Body of pancreas (tissue), 4 donors: ENCODE data around the gene CARD19. TPM values are rescaled to one million over a fixed set of nuclear protein-coding genes. Genes with fewer than 3 reads are reported as not detected.

ENCODE experiments used
- ATAC-seq: fragments of 150-250 bp; one replicate; pipeline ENCODE4 v1.9.1; 2016
- DNase-seq, 4 donors: peaks; one replicate each; pipeline ENCODE4 v3.0.0-alpha.2; 2019
- H3K27ac ChIP-seq, 4 donors: fragments of 200-600 bp; sonication (generic); 1 replicate in 3 of 4; 2 replicates in 1 of 4; pipeline versions ENCODE4 v1.5.1 to v1.6.1; 2016 to 2019; ENCODE audit warnings: mild to moderate bottlenecking in 1 of 4, mixed read lengths in 1 of 4, moderate library complexity in 1 of 4
- H3K27me3 ChIP-seq, 2 donors: fragments of 200-600 bp; sonication (generic); one replicate each; pipeline ENCODE4 v1.6.0; 2016; ENCODE audit warnings: mild to moderate bottlenecking in 1 of 2
- H3K36me3 ChIP-seq, 2 donors: fragments of 200-600 bp; sonication (generic); replicated peaks in 1 of 2; 2 replicates each; pipeline ENCODE4 v1.5.1; 2016; ENCODE audit warnings: low read depth in 2 of 2; ENCODE audit not compliant: insufficient read depth in 1 of 2
- H3K4me1 ChIP-seq: fragments of 200-600 bp; sonication (generic); one replicate; pipeline ENCODE4 v1.6.0; 2016
- H3K4me3 ChIP-seq, 2 donors: fragments of 200-600 bp; sonication (generic); 1 replicate in 1 of 2; 2 replicates in 1 of 2; pipeline ENCODE4 v1.5.1; 2016 to 2019
- H3K9me3 ChIP-seq, 3 donors: fragments of 200-600 bp; sonication (generic); 1 replicate in 2 of 3; 2 replicates in 1 of 3; pipeline ENCODE4 v1.5.1; 2016
- CTCF ChIP-seq, 7 experiments: fragments of 450-650 bp in 4 of 7; fragments of 200-600 bp in 3 of 7; sonication (generic) in 3 of 7; IDR thresholded peaks; one replicate each; pipeline ENCODE4 v1.5.1; 2016 to 2019; ENCODE audit warnings: antibody characterized with exemption in 7 of 7
- POLR2A ChIP-seq, 3 donors: fragments of 450-650 bp; IDR thresholded peaks; one replicate each; pipeline ENCODE4 v1.6.1; 2016; ENCODE audit warnings: antibody characterized with exemption in 3 of 3, mild to moderate bottlenecking in 2 of 3
- WGBS, 2 donors: methylation state at CpG; one replicate each; pipeline ENCODE4 v1.1.5; 2017; 5-methylcytosine and 5-hydroxymethylcytosine counted together
- intact Hi-C: fragments of 100-400 bp; cut with DNase I; formaldehyde crosslinking; loops from one replicate; pipeline ENCODE4 v1.15.1; 2023
- total RNA-seq, 2 donors: library from RNA; depleted of rRNA; stranded (reverse); fragments of >200 nt; gene quantifications; one replicate each; pipeline ENCODE4 v1.1.0, GENCODE V29; 2016

The CARD19 gene
- total RNA-seq, 2 donors from 2014 or later = 4.3 to 20.8 TPM

- H3K4me3 ChIP-seq = no peak overlapping the region
- no peaks in the 10 kb centered on the region for H3K9me3 ChIP-seq
- peaks cover 0 to 4% of the 10 kb centered on the region in 2 donors for H3K36me3 ChIP-seq
- ATAC-seq (no peak), DNase-seq (peak in 2 of 4 donors; percentile 8 to 13)
- intact Hi-C loops = no loop called here
- no peak overlapping the region for H3K27ac ChIP-seq
- no peak for TF ChIP-seq CTCF (IDR thresholded peaks at IDR 0.05)
- no peak for TF ChIP-seq POLR2A (IDR thresholded peaks at IDR 0.05)
- H3K4me1 ChIP-seq = peaks cover 36% of the 10 kb centered on the region
- 65 to 100% methylated on average over 1 to 8 of the region's 8 CpGs for WGBS, 2 donors
- H3K27me3 ChIP-seq = no peaks in the 10 kb centered on the region
These were observed 31.4 kb downstream of the CARD19 start for GRCh38 chr9:93127395-93127911.

DNA sequence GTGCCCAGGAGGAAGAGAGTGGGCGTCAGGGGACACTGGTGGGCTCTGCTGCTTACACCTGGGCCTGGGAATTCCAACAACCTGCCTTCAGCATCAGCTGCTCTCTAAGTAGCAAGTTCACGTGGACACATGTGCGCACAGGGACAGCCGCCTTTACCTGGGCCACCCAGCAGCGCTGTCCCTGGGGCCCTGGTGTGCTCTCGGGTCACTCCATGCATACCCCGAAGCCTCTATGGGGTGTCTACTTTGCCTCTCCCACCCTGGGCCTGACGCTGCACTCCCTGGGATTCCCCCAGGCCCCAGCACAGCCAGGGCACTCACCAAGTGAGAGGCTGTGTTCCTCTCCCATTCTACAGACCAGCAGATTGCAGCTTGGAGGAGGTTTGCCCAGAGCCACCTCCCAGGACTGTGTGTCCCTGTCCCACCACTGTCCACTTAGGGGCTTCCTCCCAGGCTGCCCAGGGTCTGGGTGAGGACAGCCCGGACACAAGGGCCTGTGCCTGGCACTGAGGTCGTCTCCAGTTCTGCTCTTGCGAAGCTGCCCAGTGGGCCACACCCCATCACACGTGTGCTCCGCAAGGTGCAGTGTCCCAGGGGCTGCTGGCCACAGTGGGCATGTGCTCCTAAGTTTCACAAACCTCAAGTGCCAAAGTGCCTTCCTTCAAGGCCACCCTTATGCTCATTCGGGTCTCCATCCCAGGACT, 32.1 kb downstream of the CARD19 start:
- no peaks in the 10 kb centered on the region for H3K27me3 ChIP-seq
- 75 to 86% methylated on average over 5 to 14 of the region's 14 CpGs for WGBS, 2 donors
- H3K9me3 ChIP-seq = no peaks in the 10 kb centered on the region
- intact Hi-C loops = no loop called here
- ATAC-seq = no peak
- H3K4me3 ChIP-seq = no peak overlapping the region
- no peak overlapping the region for H3K27ac ChIP-seq
- H3K36me3 ChIP-seq = peaks cover 0 to 4% of the 10 kb centered on the region in 2 donors
- TF ChIP-seq CTCF (IDR thresholded peaks at IDR 0.05) (no peak), POLR2A (IDR thresholded peaks at IDR 0.05) (no peak)
- no peak for DNase-seq
- H3K4me1 ChIP-seq = peaks cover 43% of the 10 kb centered on the region

DNA sequence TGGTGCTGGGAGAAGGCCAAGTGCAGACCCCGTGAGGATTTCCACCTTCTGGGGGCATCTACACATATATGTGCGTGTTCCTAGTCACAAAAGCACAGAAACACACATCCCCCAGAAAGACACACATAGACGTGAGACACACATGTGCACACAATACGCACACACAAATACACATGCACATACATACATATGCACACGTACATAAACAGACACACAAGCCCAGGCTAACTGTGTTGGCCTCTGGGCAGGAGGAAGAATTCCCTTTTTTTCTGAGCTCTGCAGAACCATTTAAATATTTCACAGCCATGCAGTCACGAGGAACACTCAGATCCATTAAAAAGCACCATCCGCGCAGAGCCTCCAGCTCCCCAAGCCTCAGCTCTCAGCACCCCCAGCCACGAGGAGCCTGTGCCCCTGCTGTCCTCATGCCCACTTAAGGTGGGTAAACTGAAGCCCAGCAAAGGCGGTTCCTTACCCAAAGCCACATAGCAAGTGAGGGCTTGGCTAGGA, 32.8 kb downstream of the CARD19 start:
- peaks cover 0 to 3% of the 10 kb centered on the region in 2 donors for H3K36me3 ChIP-seq
- DNase-seq (no peak), ATAC-seq (no peak)
- TF ChIP-seq POLR2A (IDR thresholded peaks at IDR 0.05) (no peak), CTCF (IDR thresholded peaks at IDR 0.05) (no peak)
- H3K4me1 ChIP-seq = peaks cover 47% of the 10 kb centered on the region
- no peaks in the 10 kb centered on the region for H3K9me3 ChIP-seq
- no peak overlapping the region for H3K27ac ChIP-seq
- intact Hi-C loops = no loop called here
- H3K4me3 ChIP-seq = no peak overlapping the region
- no peaks in the 10 kb centered on the region for H3K27me3 ChIP-seq
- 87 to 89% methylated on average over 9 to 10 of the region's 10 CpGs for WGBS, 2 donors

DNA sequence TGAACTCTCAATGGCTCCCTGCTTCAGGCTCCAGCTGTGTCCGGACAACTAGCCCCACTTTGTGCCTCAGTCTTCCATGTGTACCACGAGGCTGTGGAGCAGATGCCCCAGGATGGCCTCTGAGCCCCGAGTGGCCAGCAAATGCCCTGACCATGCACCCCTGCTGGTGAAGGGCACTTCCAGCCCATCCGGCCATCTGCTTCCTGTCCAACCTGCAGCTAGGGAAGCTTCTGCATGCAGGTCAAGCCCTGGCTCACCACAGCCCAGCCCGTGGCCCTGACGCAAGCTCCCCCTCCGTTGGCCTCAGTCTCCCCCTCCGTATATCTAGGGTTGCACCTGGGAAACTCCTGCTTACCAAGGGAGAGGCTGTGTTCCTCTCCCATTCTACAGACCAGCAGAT, 33.3 kb downstream of the CARD19 start:
- DNase-seq = peak in 1 of 4 donors; percentile 25
- WGBS, 2 donors = 57 to 64% methylated on average over 7 to 8 of the region's 8 CpGs
- intact Hi-C loops = no loop called here

More for the DNA sequence above, 33.3 kb downstream of the CARD19 start:
- no peak overlapping the region for H3K27ac ChIP-seq
- no peaks in the 10 kb centered on the region for H3K27me3 ChIP-seq
- peaks cover 47% of the 10 kb centered on the region for H3K4me1 ChIP-seq
- no peak for TF ChIP-seq POLR2A (IDR thresholded peaks at IDR 0.05)
- no peak for TF ChIP-seq CTCF (IDR thresholded peaks at IDR 0.05)
- ATAC-seq = no peak
- H3K9me3 ChIP-seq = no peaks in the 10 kb centered on the region
- no peak overlapping the region for H3K4me3 ChIP-seq
- H3K36me3 ChIP-seq = peaks cover 0 to 2% of the 10 kb centered on the region in 2 donors
